ENCODE measurements around the gene TEAD1.

DNA sequence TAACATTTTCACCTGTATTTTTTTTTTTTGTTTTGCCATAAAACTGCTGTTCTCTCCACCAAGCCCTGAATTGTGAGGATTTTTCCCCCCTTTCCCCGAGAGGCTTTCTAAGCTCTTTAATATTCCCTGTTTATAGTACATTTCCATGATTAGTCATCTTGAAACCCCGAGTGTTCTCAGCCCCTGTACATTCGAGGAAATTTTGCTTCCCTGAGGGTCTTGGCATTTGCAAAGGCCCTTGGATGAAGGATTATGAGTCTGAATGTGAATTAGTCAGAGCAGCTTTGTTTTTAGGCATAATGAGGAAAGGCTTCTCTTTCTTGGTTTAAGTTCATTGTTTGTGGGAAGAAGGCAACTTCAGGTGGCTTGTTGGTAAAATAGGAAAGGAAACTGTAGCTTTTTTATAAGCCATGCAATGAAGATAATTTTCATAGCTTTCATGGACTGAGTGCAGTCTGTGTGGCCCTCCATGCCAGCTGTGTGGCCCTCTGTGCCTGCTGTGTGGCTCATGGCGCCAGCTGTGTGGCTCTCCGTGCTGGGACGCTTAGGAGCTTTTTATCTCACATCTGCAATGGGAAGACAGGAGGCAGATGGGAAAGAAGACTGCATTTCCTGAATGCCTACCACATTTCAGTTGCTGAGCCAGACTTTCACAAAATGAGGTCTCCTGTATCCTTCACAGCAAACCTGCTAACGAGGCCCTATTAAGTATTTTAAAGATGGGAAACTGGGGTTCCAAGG, 129.0 kb downstream of the TEAD1 start:
- TF ChIP-seq POLR2A (IDR thresholded peaks at IDR 0.05) (no peak), EP300 (IDR thresholded peaks at IDR 0.05) (no peak)
- TF ChIP-seq, protein P1, sequence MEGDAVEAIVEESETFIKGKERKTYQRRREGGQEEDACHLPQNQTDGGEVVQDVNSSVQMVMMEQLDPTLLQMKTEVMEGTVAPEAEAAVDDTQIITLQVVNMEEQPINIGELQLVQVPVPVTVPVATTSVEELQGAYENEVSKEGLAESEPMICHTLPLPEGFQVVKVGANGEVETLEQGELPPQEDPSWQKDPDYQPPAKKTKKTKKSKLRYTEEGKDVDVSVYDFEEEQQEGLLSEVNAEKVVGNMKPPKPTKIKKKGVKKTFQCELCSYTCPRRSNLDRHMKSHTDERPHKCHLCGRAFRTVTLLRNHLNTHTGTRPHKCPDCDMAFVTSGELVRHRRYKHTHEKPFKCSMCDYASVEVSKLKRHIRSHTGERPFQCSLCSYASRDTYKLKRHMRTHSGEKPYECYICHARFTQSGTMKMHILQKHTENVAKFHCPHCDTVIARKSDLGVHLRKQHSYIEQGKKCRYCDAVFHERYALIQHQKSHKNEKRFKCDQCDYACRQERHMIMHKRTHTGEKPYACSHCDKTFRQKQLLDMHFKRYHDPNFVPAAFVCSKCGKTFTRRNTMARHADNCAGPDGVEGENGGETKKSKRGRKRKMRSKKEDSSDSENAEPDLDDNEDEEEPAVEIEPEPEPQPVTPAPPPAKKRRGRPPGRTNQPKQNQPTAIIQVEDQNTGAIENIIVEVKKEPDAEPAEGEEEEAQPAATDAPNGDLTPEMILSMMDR (IDR thresholded peaks at IDR 0.05): no peak

Data from tibial nerve (tissue), 4 donors.